ENCODE measurements around the gene SLC39A9.

DNA sequence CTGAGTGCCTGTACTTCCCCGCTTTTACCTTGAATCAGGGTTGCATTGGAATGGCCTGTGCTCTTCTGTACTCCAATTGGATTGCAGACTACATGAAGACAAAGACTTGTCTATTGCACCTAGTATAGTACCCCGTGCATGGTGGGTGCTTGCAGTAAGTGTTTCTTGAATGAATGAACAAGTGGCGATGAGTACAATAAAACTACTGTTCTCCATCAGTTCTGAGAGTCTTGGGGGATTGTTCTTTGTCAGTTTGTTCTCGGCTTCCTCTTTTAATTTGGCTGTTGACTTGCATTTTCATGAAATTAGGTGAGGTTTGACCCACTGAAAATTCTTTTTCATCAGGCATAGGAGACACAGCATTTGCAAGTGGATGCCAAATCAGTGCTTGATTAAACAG lies 34.5 kb upstream of the SLC39A9 start:
- TF ChIP-seq, protein P1, sequence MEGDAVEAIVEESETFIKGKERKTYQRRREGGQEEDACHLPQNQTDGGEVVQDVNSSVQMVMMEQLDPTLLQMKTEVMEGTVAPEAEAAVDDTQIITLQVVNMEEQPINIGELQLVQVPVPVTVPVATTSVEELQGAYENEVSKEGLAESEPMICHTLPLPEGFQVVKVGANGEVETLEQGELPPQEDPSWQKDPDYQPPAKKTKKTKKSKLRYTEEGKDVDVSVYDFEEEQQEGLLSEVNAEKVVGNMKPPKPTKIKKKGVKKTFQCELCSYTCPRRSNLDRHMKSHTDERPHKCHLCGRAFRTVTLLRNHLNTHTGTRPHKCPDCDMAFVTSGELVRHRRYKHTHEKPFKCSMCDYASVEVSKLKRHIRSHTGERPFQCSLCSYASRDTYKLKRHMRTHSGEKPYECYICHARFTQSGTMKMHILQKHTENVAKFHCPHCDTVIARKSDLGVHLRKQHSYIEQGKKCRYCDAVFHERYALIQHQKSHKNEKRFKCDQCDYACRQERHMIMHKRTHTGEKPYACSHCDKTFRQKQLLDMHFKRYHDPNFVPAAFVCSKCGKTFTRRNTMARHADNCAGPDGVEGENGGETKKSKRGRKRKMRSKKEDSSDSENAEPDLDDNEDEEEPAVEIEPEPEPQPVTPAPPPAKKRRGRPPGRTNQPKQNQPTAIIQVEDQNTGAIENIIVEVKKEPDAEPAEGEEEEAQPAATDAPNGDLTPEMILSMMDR (conservative IDR thresholded peaks at IDR 0.05; ENCODE audit: low read length) = no peak
- no peak for TF ChIP-seq EZH2phosphoT487 (IDR thresholded peaks at IDR 0.05; ENCODE audit: borderline replicate concordance, low read depth, low read length)

Measured in OCI-LY7 (cell line).